ENCODE data around the gene POC5. TPM values are rescaled to one million over a fixed set of nuclear protein-coding genes. Genes with fewer than 3 reads are reported as not detected.

POC5 gene
- total RNA-seq, 2 experiments from 2014 or later = 20.7 to 21.8 TPM

GRCh38 chr5:75668977-75669689 lies 48.1 kb downstream of the POC5 start:
- DNase-seq = peak; percentile 87
- ChIA-PET POLR2A (interaction anchor here (0.7 to 3.2 kb wide), 8 partner anchors 9 to 432 kb away, joined by 3 to 27 read pairs (median 6); partner anchors contain the start of genes ANKRD31, HMGCR and POC5), CTCF (interaction anchor here (0.7 to 1.6 kb wide), 8 partner anchors 9 to 432 kb away, joined by 3 to 10 read pairs (median 6); partner anchors contain the start of gene ANKRD31)
- Mint-ChIP-seq H3K9me3 (no peaks in the 10 kb centered on the region), H3K27ac (peak overlapping the region; percentile 94), H3K27me3 (no peaks in the 10 kb centered on the region), H3K36me3 (peaks cover 12% of the 10 kb centered on the region), H3K4me1 (ENCODE audit: low read depth) (peaks cover 36% of the 10 kb centered on the region), H3K4me3 (peak overlapping the region; percentile 74)
- intact Hi-C loops (cut with micrococcal nuclease) = loop anchor here (1.0 to 5.0 kb wide), 10 partner anchors 9 to 1092 kb away; partner anchors contain the start of genes CERT1, GCNT4, HMGCR and POC5

- Mint-ChIP-seq H3K9me3 (no peaks in the 10 kb centered on the region), H3K4me1 (ENCODE audit: low read depth) (peaks cover 36% of the 10 kb centered on the region), H3K36me3 (peaks cover 10% of the 10 kb centered on the region), H3K4me3 (peak overlapping the region; percentile 74), H3K27ac (peak overlapping the region; percentile 94), H3K27me3 (no peaks in the 10 kb centered on the region)
- CTCF ChIA-PET = interaction anchor here (1.1 to 1.5 kb wide), 5 partner anchors 9 to 431 kb away, joined by 3 to 10 read pairs (median 5); partner anchors contain the start of gene ANKRD31
- POLR2A ChIA-PET = interaction anchor here (1.0 to 3.2 kb wide), 6 partner anchors 10 to 332 kb away, joined by 4 to 27 read pairs (median 8); partner anchors contain the start of genes HMGCR and POC5
- intact Hi-C loops (cut with micrococcal nuclease) = loop anchor here (2.0 to 5.0 kb wide), 4 partner anchors 94 to 1091 kb away; partner anchors contain the start of genes GCNT4 and HMGCR
- DNase-seq = peak; percentile 20
Measured at GRCh38 chr5:75668445-75668844, 48.8 kb downstream of the POC5 start.

- DNase-seq = no peak
- CTCF ChIA-PET = no interaction called here
- POLR2A ChIA-PET = interaction anchor here (3.2 kb wide), 1 partner anchor 101 kb away, joined by 27 read pairs; no protein-coding TSS in a partner anchor
- no peaks in the 10 kb centered on the region for H3K27me3 Mint-ChIP-seq
- H3K27ac Mint-ChIP-seq = no peak overlapping the region
- H3K9me3 Mint-ChIP-seq = no peaks in the 10 kb centered on the region
- H3K4me1 Mint-ChIP-seq (ENCODE audit: low read depth) = peaks cover 36% of the 10 kb centered on the region
- no peak overlapping the region for H3K4me3 Mint-ChIP-seq
- peaks cover 5% of the 10 kb centered on the region for H3K36me3 Mint-ChIP-seq
- intact Hi-C loops (cut with micrococcal nuclease) = loop anchor here (5.0 kb wide), 1 partner anchor 1090 kb away; no protein-coding TSS in a partner anchor
Measured at GRCh38 chr5:75667586-75667985, 49.7 kb downstream of the POC5 start.

GRCh38 chr5:75666801-75667200 lies 50.4 kb downstream of the POC5 start:
- intact Hi-C loops (cut with micrococcal nuclease) = loop anchor here (5.0 kb wide), 1 partner anchor 1090 kb away; no protein-coding TSS in a partner anchor
- H3K9me3 Mint-ChIP-seq = no peaks in the 10 kb centered on the region
- DNase-seq = no peak
- H3K4me1 Mint-ChIP-seq (ENCODE audit: low read depth) = peaks cover 36% of the 10 kb centered on the region
- H3K27me3 Mint-ChIP-seq = no peaks in the 10 kb centered on the region
- ChIA-PET POLR2A (no interaction called here), CTCF (no interaction called here)
- no peak overlapping the region for H3K4me3 Mint-ChIP-seq
- H3K27ac Mint-ChIP-seq = no peak overlapping the region
- H3K36me3 Mint-ChIP-seq = peaks cover 3% of the 10 kb centered on the region

- intact Hi-C loops (cut with micrococcal nuclease) = loop anchor here (5.0 kb wide), 1 partner anchor 1088 kb away; no protein-coding TSS in a partner anchor
- no peak for DNase-seq
- ChIA-PET CTCF (interaction anchor here (1.6 kb wide), 1 partner anchor 45 kb away, joined by 4 read pairs; no protein-coding TSS in a partner anchor), POLR2A (no interaction called here)
- no peaks in the 10 kb centered on the region for H3K27me3 Mint-ChIP-seq
- no peak overlapping the region for H3K27ac Mint-ChIP-seq
- H3K9me3 Mint-ChIP-seq = no peaks in the 10 kb centered on the region
- peaks cover 23% of the 10 kb centered on the region for H3K4me1 Mint-ChIP-seq (ENCODE audit: low read depth)
- no peak overlapping the region for H3K4me3 Mint-ChIP-seq
- no peaks in the 10 kb centered on the region for H3K36me3 Mint-ChIP-seq
Measured at GRCh38 chr5:75664979-75665378, 52.3 kb downstream of the POC5 start.

- H3K27me3 Mint-ChIP-seq = no peaks in the 10 kb centered on the region
- H3K36me3 Mint-ChIP-seq = no peaks in the 10 kb centered on the region
- H3K4me1 Mint-ChIP-seq (ENCODE audit: low read depth) = peaks cover 10% of the 10 kb centered on the region
- CTCF ChIA-PET = no interaction called here
- intact Hi-C loops (cut with micrococcal nuclease) = no loop called here
- POLR2A ChIA-PET = no interaction called here
- no peaks in the 10 kb centered on the region for H3K9me3 Mint-ChIP-seq
- DNase-seq = no peak
- no peak overlapping the region for H3K4me3 Mint-ChIP-seq
- no peak overlapping the region for H3K27ac Mint-ChIP-seq
Measured at GRCh38 chr5:75663579-75664284, 53.5 kb downstream of the POC5 start.

- H3K27me3 Mint-ChIP-seq = no peaks in the 10 kb centered on the region
- no peak overlapping the region for H3K4me3 Mint-ChIP-seq
- no peak overlapping the region for H3K27ac Mint-ChIP-seq
- H3K9me3 Mint-ChIP-seq = no peaks in the 10 kb centered on the region
- ChIA-PET CTCF (no interaction called here), POLR2A (no interaction called here)
- intact Hi-C loops (cut with micrococcal nuclease) = no loop called here
- H3K4me1 Mint-ChIP-seq (ENCODE audit: low read depth) = peaks cover 2% of the 10 kb centered on the region
- DNase-seq = no peak
- H3K36me3 Mint-ChIP-seq = no peaks in the 10 kb centered on the region
Measured at GRCh38 chr5:75662061-75662460, 55.2 kb downstream of the POC5 start.

GRCh38 chr5:75660678-75661465 lies 56.4 kb downstream of the POC5 start:
- DNase-seq = no peak
- intact Hi-C loops (cut with micrococcal nuclease) = no loop called here
- H3K9me3 Mint-ChIP-seq = no peaks in the 10 kb centered on the region
- no peaks in the 10 kb centered on the region for H3K36me3 Mint-ChIP-seq
- H3K27ac Mint-ChIP-seq = no peak overlapping the region
- no peaks in the 10 kb centered on the region for H3K27me3 Mint-ChIP-seq
- CTCF ChIA-PET = no interaction called here
- H3K4me1 Mint-ChIP-seq (ENCODE audit: low read depth) = peaks cover 2% of the 10 kb centered on the region
- POLR2A ChIA-PET = no interaction called here
- H3K4me3 Mint-ChIP-seq = no peak overlapping the region

- Mint-ChIP-seq H3K9me3 (no peaks in the 10 kb centered on the region), H3K27ac (no peak overlapping the region), H3K4me3 (no peak overlapping the region), H3K27me3 (no peaks in the 10 kb centered on the region), H3K4me1 (ENCODE audit: low read depth) (peaks cover 2% of the 10 kb centered on the region), H3K36me3 (no peaks in the 10 kb centered on the region)
- ChIA-PET POLR2A (no interaction called here), CTCF (interaction anchor here (0.7 kb wide), 1 partner anchor 15 kb away, joined by 3 read pairs; no protein-coding TSS in a partner anchor)
- no peak for DNase-seq
- intact Hi-C loops (cut with micrococcal nuclease) = no loop called here
Measured at GRCh38 chr5:75659791-75660450, 57.3 kb downstream of the POC5 start.

- no peaks in the 10 kb centered on the region for H3K27me3 Mint-ChIP-seq
- peaks cover 2% of the 10 kb centered on the region for H3K4me1 Mint-ChIP-seq (ENCODE audit: low read depth)
- intact Hi-C loops (cut with micrococcal nuclease) = no loop called here
- no peak overlapping the region for H3K27ac Mint-ChIP-seq
- no peaks in the 10 kb centered on the region for H3K36me3 Mint-ChIP-seq
- no peak overlapping the region for H3K4me3 Mint-ChIP-seq
- H3K9me3 Mint-ChIP-seq = no peaks in the 10 kb centered on the region
- no peak for DNase-seq
- ChIA-PET CTCF (no interaction called here), POLR2A (no interaction called here)
Measured at GRCh38 chr5:75656311-75657003, 60.8 kb downstream of the POC5 start.
